ENCODE measurements around the gene DLGAP1.
"Not testable (repeated sequence)": the region's sequence is repeated elsewhere in the genome, so short reads cannot be mapped to it uniquely, and the experiment has no call there.

The DLGAP1 gene

GRCh38 chr18:3655254-3656050 is 799.7 kb downstream of the DLGAP1 start:
- DNase-seq (ENCODE audit: low spot score) = no peak

- DNase-seq (ENCODE audit: low spot score) = no peak
Observed at GRCh38 chr18:3654442-3655253, 800.5 kb downstream of the DLGAP1 start.

- DNase-seq (ENCODE audit: low spot score) = no peak
Observed at GRCh38 chr18:3653851-3654441, 801.2 kb downstream of the DLGAP1 start.

GRCh38 chr18:3653263-3653850 is 801.8 kb downstream of the DLGAP1 start:
- no peak for DNase-seq (ENCODE audit: low spot score)

GRCh38 chr18:3652380-3653262 is 802.5 kb downstream of the DLGAP1 start:
- DNase-seq (ENCODE audit: low spot score) = peak; percentile 83

GRCh38 chr18:3651266-3651665 is 803.8 kb downstream of the DLGAP1 start:
- no peak for DNase-seq (ENCODE audit: low spot score)

GRCh38 chr18:3650521-3651042 is 804.5 kb downstream of the DLGAP1 start:
- DNase-seq (ENCODE audit: low spot score) = not testable (repeated sequence)

- no peak for DNase-seq (ENCODE audit: low spot score)
Observed at GRCh38 chr18:3649633-3650426, 805.3 kb downstream of the DLGAP1 start.

- DNase-seq (ENCODE audit: low spot score) = no peak
Observed at GRCh38 chr18:3649135-3649632, 805.9 kb downstream of the DLGAP1 start.

GRCh38 chr18:3648641-3649040 is 806.5 kb downstream of the DLGAP1 start:
- no peak for DNase-seq (ENCODE audit: low spot score)

GRCh38 chr18:3648200-3648599 is 806.9 kb downstream of the DLGAP1 start:
- no peak for DNase-seq (ENCODE audit: low spot score)

GRCh38 chr18:3647636-3648035 is 807.5 kb downstream of the DLGAP1 start:
- no peak for DNase-seq (ENCODE audit: low spot score)

GRCh38 chr18:3645384-3646156 is 809.5 kb downstream of the DLGAP1 start:
- no peak for DNase-seq (ENCODE audit: low spot score)

GRCh38 chr18:3634250-3634939 is 820.7 kb downstream of the DLGAP1 start:
- DNase-seq (ENCODE audit: low spot score) = no peak

GRCh38 chr18:3631887-3632286 is 823.2 kb downstream of the DLGAP1 start:
- DNase-seq (ENCODE audit: low spot score) = no peak

- no peak for DNase-seq (ENCODE audit: low spot score)
Observed at GRCh38 chr18:3626929-3627458, 828.1 kb downstream of the DLGAP1 start.

GRCh38 chr18:3625742-3626091 is 829.4 kb downstream of the DLGAP1 start:
- no peak for DNase-seq (ENCODE audit: low spot score)

- peak; percentile 85 for DNase-seq (ENCODE audit: low spot score)
Observed at GRCh38 chr18:3624935-3625741, 830.0 kb downstream of the DLGAP1 start.

Measured in AG08395 (cell line).